NT2/D1 (cell line): Measurements from ENCODE around the gene C19orf67.

Experiments used
- SUZ12 ChIP-seq: IDR thresholded peaks from 2 replicates; pipeline ENCODE4 v1.6.1; 2011; ENCODE audit not compliant: insufficient read length, insufficient read depth; ENCODE audit errors: extremely low read depth
- YY1 ChIP-seq: IDR thresholded peaks from 2 replicates; pipeline ENCODE4 v1.6.1; 2011; ENCODE audit not compliant: insufficient read length, insufficient read depth
- ZNF274 ChIP-seq: IDR thresholded peaks from 2 replicates; pipeline ENCODE4 v1.6.1; 2011; ENCODE audit warnings: mild to moderate bottlenecking, low read depth, low read length

- TF ChIP-seq ZNF274, result no peak
- no peak for TF ChIP-seq YY1
- no peak for TF ChIP-seq SUZ12
These were observed 29.3 kb upstream of the C19orf67 start for GRCh38 chr19:14114854-14115253.
